ENCODE data around the gene NFATC2.

Gene NFATC2

GRCh38 chr20:51396365-51396909, 146.1 kb downstream of the NFATC2 start:
- no peak for DNase-seq (ENCODE audit: low read depth in 2 of 3, low spot score in 2 of 3)

- DNase-seq (ENCODE audit: low read depth in 2 of 3, low spot score in 2 of 3): no peak
Measured at GRCh38 chr20:51394706-51395105, 147.8 kb downstream of the NFATC2 start.

- no peak for DNase-seq (ENCODE audit: low read depth in 2 of 3, low spot score in 2 of 3)
Measured at GRCh38 chr20:51393571-51393970, 148.9 kb downstream of the NFATC2 start.

DNA sequence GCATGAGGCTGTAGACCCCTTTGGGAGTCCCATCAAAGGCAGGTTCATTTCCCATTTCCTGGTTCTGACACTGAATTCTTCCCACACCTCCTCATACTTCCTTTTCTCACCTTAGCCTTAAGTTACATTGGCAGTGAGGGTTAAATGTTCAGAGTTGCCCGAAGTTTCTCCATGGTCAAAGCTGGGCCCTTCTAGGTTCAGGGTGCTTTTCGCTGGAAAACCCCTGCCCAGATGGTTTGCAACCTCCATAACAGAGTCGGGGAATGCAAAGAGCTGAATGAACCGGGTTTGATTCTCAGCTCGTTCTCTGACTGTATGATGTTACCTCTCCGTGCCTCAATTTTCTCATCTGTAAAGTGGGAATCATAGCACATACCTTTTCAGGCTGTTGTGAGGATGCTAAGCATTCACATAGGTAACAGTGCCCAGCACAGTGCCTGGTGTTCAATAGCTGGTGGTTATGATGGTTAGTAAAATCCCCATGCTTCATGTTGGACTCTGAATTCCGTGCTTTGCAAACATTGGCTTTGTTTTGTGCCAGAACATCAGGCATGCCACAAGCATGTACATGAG, 149.8 kb downstream of the NFATC2 start:
- no peak for DNase-seq (ENCODE audit: low read depth in 2 of 3, low spot score in 2 of 3)

- DNase-seq (ENCODE audit: low read depth in 2 of 3, low spot score in 2 of 3): no peak
Measured at GRCh38 chr20:51391926-51392325, 150.6 kb downstream of the NFATC2 start.

GRCh38 chr20:51389543-51390264, 152.8 kb downstream of the NFATC2 start:
- no peak for DNase-seq (ENCODE audit: low read depth in 2 of 3, low spot score in 2 of 3)

GRCh38 chr20:51388756-51389542, 153.6 kb downstream of the NFATC2 start:
- DNase-seq (ENCODE audit: low read depth in 2 of 3, low spot score in 2 of 3): no peak

- no peak for DNase-seq (ENCODE audit: low read depth in 2 of 3, low spot score in 2 of 3)
Measured at GRCh38 chr20:51388227-51388626, 154.3 kb downstream of the NFATC2 start.

- DNase-seq (ENCODE audit: low read depth in 2 of 3, low spot score in 2 of 3): no peak
Measured at GRCh38 chr20:51387125-51387875, 155.2 kb downstream of the NFATC2 start.

GRCh38 chr20:51386586-51386985, 155.9 kb downstream of the NFATC2 start:
- DNase-seq (ENCODE audit: low read depth in 2 of 3, low spot score in 2 of 3): no peak

DNA sequence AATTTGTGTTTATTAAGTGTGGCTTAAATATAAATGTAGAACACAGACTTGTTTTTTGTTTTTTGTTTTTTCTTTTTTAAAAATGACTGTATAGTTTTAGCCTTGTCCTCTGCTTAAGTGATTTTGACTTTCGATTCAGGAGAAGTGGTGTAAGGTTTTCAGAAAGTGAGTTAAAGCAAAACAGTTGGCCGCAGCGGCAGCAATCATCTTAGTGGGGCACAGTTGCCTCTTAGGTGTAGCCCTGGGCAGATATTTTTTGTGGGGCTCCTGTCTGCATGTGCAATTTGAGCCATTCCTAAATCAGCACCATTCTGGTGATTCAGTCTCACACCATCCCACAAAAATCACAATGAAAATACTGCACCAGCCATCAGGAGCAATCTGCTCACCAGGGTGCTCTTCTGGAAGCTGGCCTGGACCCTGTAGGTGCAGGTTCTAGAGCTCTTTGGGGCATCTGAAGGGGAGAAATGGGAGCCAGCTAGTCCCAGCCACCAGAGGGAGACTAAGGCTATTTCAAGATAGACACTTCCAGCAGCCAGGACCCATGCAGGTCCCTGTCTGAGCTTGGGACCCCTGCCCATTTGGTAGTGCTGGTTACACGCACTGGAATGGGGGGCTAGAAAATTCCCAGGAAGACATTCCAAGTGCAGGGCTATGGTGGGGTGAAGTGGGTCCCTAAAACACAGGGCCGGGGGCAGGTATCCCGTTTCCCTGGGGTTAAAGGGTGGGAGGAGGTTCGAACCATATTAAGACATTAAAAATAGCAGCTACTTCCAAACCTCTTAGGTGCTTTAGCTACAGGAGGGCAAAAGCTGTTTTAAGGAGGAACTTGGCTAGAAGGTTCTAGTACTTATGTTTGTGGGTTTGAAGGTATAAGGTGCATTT, 156.6 kb downstream of the NFATC2 start:
- DNase-seq (ENCODE audit: low read depth in 2 of 3, low spot score in 2 of 3): no peak

DNA sequence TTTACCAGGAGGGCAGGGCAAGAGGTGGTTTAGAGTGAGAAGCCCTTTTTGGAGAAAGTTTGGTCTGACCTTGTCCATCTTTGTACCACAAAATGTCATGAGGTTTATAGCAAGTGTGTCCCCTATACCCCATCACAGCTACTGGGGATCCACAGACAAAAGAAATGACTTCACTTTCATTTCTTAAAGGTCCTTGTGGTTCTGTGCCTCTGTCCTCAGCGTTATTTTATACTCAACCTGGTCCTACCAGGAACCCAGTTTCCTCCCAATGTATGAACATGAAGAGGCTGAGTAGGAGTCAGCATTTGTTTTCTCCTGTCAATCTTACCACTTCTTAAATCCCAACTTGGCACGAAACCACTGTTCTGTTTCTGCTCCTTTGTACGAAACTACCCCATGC, 157.6 kb downstream of the NFATC2 start:
- no peak for DNase-seq (ENCODE audit: low read depth in 2 of 3, low spot score in 2 of 3)

- DNase-seq (ENCODE audit: low read depth in 2 of 3, low spot score in 2 of 3): no peak
Measured at GRCh38 chr20:51383891-51384510, 158.5 kb downstream of the NFATC2 start.

DNA sequence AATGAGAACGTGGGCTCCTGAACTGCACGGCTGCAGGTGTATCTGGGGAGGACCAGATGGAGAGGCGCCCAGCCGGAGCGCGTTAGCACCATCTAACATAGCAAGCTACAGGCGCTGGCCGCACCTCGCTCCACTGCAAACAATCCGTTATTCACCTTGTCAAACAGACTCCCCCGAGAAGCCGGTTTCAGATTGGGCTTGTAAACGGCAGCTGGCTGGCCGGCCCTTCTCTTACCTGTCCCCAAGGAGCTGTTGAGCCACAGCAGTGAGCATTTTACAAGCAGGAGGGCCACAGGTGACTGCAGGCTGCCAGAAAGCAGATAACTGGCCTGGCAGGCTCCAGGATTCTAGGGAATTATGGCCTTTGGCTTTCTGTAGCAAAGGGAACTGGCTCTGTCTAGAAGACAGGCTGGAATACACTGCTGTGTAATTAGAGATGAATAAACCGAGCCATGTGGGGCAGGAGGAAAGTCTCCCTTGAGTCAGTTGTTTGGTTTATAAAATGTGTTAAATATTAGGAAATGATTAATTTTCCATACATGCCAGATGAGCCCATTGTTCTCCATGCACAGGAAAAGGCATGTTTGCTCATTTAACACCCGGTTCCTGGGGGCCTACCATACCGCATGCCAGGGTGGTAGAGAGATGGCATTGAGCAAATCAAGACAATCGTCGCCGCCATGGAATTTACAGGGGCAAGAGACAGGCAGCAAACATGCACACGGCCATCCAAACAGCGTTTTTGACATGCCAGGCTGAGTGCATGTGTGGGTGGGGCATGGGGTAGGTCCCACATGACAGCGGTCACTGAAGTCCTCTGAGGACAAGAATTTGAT, 159.3 kb downstream of the NFATC2 start:
- no peak for DNase-seq (ENCODE audit: low read depth in 2 of 3, low spot score in 2 of 3)

DNA sequence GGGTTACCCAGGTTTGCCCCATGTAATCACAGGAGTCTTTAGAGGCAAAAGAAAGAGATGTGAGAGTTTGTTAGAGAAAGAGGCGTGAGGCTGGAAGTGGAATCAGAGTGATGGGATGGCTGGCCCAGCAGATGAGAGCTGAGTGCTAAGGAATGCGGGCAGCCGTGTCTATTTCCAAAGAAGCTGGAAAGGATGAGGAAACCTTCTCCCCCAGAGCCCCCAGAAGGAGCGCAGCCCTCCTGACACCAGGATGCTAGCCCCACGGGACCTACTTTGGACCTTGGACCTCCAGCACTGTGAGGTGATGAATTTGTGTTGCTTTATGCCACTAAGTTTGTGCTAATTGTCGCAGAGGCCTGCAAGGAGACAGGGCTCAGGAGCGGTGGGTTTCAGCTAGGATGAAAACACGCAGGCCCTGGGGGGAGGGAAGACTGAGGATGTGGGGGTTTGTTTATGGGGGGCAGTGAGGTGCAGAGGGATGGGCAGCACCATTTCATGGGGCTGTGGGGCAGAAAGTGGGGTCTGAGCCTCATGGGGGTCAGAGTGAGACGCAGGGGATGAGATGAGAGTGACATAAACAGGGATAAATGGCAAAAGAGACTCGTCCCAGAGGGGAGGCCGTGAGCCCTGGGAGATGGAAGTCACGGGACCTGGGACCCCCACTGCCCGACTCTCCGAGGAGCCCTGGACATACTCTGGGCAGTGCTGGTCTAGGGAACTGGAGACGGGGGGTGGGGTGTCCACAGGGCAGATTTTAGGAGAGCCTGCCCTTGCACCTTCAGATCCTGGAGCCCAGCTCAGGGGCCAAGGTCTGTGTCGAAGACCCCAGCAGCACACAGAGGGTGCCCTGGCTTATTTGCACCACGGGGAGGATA, 160.2 kb downstream of the NFATC2 start:
- no peak for DNase-seq (ENCODE audit: low read depth in 2 of 3, low spot score in 2 of 3)

- DNase-seq (ENCODE audit: low read depth in 2 of 3, low spot score in 2 of 3): no peak
Measured at GRCh38 chr20:51381557-51381956, 161.0 kb downstream of the NFATC2 start.

DNA sequence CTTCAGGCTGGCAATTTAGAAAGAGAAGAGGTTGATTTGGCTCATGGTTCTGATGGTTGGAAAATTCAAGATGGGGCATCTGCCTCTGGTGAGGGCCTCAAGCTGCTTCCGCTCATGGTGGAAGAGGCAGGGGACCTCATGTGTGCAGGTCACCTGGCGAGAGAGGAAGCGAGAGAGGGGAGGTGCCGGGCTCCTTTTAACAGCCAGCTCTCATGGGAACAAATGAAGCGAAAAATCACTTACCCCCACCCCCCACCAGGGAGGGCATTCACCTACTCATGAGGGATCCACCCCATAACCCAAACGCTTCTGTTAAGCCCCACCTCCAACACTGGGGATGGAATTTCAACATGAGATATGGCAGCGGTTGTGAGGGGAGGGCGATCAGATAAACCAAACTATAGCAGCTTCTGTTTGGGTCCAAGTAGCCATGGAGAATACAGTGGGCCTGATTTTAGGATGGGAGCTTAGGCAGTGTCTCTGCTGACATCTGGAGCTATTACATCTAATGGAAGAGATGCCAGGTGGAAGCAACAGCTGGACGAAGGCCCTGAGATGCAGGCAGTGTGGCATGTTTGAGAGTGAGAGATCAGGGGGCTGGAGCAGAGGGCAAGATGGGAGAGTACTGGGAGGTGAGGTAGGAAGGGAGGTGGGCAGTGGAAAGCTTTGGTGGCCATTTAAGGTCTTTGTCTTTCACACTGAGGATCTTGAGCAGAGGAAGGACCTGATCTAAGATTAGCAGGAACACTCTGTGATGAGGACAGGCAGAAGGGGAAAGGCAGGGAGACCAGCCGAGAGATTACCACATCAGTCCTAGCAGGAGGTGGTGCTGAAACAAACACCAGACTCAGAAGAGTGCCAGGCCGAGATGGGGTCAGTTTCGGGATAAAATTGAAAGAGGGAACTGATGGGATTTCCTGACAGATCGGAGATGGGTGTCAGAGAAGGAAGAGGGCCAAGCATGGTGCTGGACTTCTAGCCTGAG, 161.8 kb downstream of the NFATC2 start:
- DNase-seq (ENCODE audit: low read depth in 2 of 3, low spot score in 2 of 3): no peak

All from activated CD8-positive, alpha-beta memory T cell treated with anti-CD3 and anti-CD28 coated beads for 48 hours (primary cell).